Nephron (organoid): ENCODE measurements around the gene SORCS3.
A peak's percentile ranks its signal among the peaks of the same experiment; 100 is the strongest.

Experiments
- H3K27ac Mint-ChIP-seq, 3 experiments: 2 replicates each; pipeline ENCODE4 v1.8.0; 2020; ENCODE audit warnings: mixed read lengths in 3 of 3, mild to moderate bottlenecking in 2 of 3, moderate library complexity in 1 of 3
- H3K27me3 Mint-ChIP-seq: 2 replicates; pipeline ENCODE4 v1.8.0; 2021; ENCODE audit warnings: low read depth, mild to moderate bottlenecking, moderate library complexity, mixed read lengths
- H3K36me3 Mint-ChIP-seq: 2 replicates; pipeline ENCODE4 v1.8.0; 2020; ENCODE audit warnings: low read depth, mixed read lengths
- H3K4me1 Mint-ChIP-seq: 2 replicates; pipeline ENCODE4 v1.8.0; 2020; ENCODE audit warnings: mixed read lengths
- H3K4me3 Mint-ChIP-seq, 3 experiments: 2 replicates each; pipeline ENCODE4 v1.8.0; 2020; ENCODE audit warnings: mild to moderate bottlenecking in 3 of 3, mixed read lengths in 3 of 3, moderate library complexity in 2 of 3
- H3K9me3 Mint-ChIP-seq: 2 replicates; pipeline ENCODE4 v1.8.0; 2020; ENCODE audit warnings: mixed read lengths
- TF ChIP-seq, protein P1 (sequence below), 3 experiments: fragments of 200-600 bp; sonication (generic); IDR thresholded peaks; one replicate each; pipeline ENCODE4 v1.5.0; 2021; ENCODE audit warnings: antibody characterized with exemption in 3 of 3; ENCODE audit not compliant: unreplicated experiment in 3 of 3

SORCS3 gene

GRCh38 chr10:104641937-104642657 is 1.0 kb downstream of the SORCS3 start:
- H3K9me3 Mint-ChIP-seq, result no peaks in the 10 kb centered on the region
- H3K27me3 Mint-ChIP-seq, result peaks cover 92% of the 10 kb centered on the region
- peak overlapping the region; percentile 85 to 89 (median 88) for H3K4me3 Mint-ChIP-seq
- TF ChIP-seq, protein P1, sequence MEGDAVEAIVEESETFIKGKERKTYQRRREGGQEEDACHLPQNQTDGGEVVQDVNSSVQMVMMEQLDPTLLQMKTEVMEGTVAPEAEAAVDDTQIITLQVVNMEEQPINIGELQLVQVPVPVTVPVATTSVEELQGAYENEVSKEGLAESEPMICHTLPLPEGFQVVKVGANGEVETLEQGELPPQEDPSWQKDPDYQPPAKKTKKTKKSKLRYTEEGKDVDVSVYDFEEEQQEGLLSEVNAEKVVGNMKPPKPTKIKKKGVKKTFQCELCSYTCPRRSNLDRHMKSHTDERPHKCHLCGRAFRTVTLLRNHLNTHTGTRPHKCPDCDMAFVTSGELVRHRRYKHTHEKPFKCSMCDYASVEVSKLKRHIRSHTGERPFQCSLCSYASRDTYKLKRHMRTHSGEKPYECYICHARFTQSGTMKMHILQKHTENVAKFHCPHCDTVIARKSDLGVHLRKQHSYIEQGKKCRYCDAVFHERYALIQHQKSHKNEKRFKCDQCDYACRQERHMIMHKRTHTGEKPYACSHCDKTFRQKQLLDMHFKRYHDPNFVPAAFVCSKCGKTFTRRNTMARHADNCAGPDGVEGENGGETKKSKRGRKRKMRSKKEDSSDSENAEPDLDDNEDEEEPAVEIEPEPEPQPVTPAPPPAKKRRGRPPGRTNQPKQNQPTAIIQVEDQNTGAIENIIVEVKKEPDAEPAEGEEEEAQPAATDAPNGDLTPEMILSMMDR (IDR thresholded peaks at IDR 0.05; ENCODE audit: unreplicated experiment in 3 of 3), result no peak
- peaks cover 35% of the 10 kb centered on the region for H3K4me1 Mint-ChIP-seq
- H3K36me3 Mint-ChIP-seq, result no peaks in the 10 kb centered on the region
- H3K27ac Mint-ChIP-seq, result peak overlapping the region in 1 of 3 experiments; percentile 68

DNA sequence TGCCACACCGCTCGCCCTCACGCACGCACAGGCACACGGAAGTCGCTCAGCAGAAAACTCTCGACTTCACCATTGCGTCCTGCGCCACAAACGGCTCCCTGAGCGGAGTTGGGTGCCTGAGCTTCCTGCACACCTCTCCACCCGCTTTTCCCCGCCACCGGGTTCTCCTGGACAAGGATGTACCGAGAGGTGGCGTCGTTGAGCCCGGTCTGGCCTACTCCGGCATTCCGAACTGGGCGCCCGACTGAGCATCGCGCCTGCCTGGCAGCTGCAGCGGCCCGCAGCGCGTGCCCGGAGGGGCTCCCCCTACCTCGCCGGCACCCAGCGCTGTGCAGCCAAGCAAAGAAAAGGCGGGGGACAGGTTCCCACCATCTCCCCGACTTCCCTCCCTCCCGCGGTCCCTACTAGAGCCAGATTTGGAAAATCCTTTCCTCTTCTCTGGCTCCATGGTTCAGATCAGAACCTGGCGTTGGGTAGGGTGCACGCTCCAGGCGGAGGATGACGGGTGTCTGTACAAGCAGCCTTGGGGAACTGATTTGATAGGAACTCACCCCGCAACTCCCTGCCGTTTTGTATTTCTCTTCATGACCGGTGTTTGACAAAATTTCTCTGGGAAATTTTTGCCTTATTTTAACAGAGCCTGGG is 1.7 kb downstream of the SORCS3 start:
- TF ChIP-seq, protein P1 (IDR thresholded peaks at IDR 0.05; ENCODE audit: unreplicated experiment in 3 of 3), result peak; percentile 60 to 64 (median 62)
- Mint-ChIP-seq H3K4me3 (peak overlapping the region; percentile 85 to 89 (median 88)), H3K9me3 (no peaks in the 10 kb centered on the region), H3K27me3 (peaks cover 89% of the 10 kb centered on the region), H3K27ac (peak overlapping the region in 1 of 3 experiments; percentile 28), H3K36me3 (no peaks in the 10 kb centered on the region), H3K4me1 (peaks cover 31% of the 10 kb centered on the region)

DNA sequence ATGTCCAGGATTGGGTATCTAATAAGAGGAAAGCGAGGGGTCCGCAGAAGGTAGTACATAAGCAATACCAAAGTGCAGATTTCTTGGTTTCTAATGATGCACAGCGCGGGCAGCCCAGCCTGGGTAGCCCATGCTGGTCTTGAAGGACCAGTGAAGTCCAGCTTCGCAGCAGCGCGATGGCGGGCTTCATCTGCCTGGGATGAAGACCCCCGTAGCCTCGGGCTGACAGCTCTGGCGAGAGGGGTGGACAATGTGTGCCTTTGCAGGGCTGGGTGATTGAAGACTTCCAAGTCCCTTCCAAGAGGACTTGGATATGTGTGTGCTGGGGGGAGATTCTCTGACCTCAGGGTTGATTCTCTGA is 2.2 kb downstream of the SORCS3 start:
- Mint-ChIP-seq H3K27ac (peak overlapping the region in 1 of 3 experiments; percentile 11), H3K36me3 (no peaks in the 10 kb centered on the region), H3K4me3 (peak overlapping the region; percentile 85 to 89 (median 88)), H3K4me1 (peaks cover 29% of the 10 kb centered on the region), H3K9me3 (no peaks in the 10 kb centered on the region), H3K27me3 (peaks cover 84% of the 10 kb centered on the region)
- TF ChIP-seq, protein P1 (IDR thresholded peaks at IDR 0.05; ENCODE audit: unreplicated experiment in 3 of 3), result no peak

DNA sequence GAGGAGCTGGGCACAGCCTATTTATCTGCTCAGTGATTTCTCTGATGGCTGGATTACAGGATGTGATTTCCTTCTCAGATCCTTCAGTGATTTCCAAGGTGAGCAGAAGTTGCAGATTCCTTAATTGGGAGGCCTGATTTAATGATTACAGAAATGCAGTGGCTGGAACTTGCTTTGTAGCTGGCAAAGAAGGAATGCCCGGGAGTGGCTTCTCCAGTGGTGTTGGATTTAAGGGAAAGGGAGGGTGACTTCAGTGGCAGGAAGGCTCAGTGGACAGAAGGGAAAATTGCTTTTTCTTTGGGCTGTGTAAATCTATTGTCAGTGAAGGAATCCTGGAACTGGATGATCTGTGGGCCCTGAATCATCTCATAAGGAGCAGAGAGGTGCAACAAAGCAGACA is 5.1 kb downstream of the SORCS3 start:
- no peaks in the 10 kb centered on the region for H3K36me3 Mint-ChIP-seq
- no peaks in the 10 kb centered on the region for H3K9me3 Mint-ChIP-seq
- H3K4me3 Mint-ChIP-seq, result no peak overlapping the region
- TF ChIP-seq, protein P1 (IDR thresholded peaks at IDR 0.05; ENCODE audit: unreplicated experiment in 3 of 3), result no peak
- H3K27me3 Mint-ChIP-seq, result peaks cover 67% of the 10 kb centered on the region
- H3K4me1 Mint-ChIP-seq, result peaks cover 25% of the 10 kb centered on the region
- peak overlapping the region in 2 of 3 experiments; percentile 42 to 61 for H3K27ac Mint-ChIP-seq

- TF ChIP-seq, protein P1 (IDR thresholded peaks at IDR 0.05; ENCODE audit: unreplicated experiment in 3 of 3), result no peak
- peaks cover 50% of the 10 kb centered on the region for H3K27me3 Mint-ChIP-seq
- H3K27ac Mint-ChIP-seq, result peak overlapping the region in 1 of 3 experiments; percentile 30
- peaks cover 19% of the 10 kb centered on the region for H3K4me1 Mint-ChIP-seq
- no peaks in the 10 kb centered on the region for H3K9me3 Mint-ChIP-seq
- no peak overlapping the region for H3K4me3 Mint-ChIP-seq
- H3K36me3 Mint-ChIP-seq, result no peaks in the 10 kb centered on the region
These were observed 7.3 kb downstream of the SORCS3 start for GRCh38 chr10:104648421-104648820.
